Panc1 (cell line): ENCODE data around the gene NDUFS7.

Experiments
- CTCF ChIP-seq: fragments of 450-650 bp; IDR thresholded peaks from 2 replicates; pipeline ENCODE4 v1.5.1; 2017; ENCODE audit warnings: mild to moderate bottlenecking
- POLR2AphosphoS5 ChIP-seq: IDR thresholded peaks from 2 replicates; pipeline ENCODE4 v1.6.1; 2012; ENCODE audit warnings: mild to moderate bottlenecking, low read depth, low read length, moderate library complexity
- REST ChIP-seq, 2 experiments: IDR thresholded peaks; 2 replicates each; pipeline ENCODE4 v1.6.1; 2011 to 2012; ENCODE audit warnings: low read depth in 2 of 2, control low read depth in 1 of 2, low read length in 1 of 2, mild to moderate bottlenecking in 1 of 2, moderate library complexity in 1 of 2; ENCODE audit not compliant: insufficient read depth in 1 of 2
- SIN3A ChIP-seq: IDR thresholded peaks from 2 replicates; pipeline ENCODE4 v1.6.1; 2012; ENCODE audit warnings: low read depth, mild to moderate bottlenecking, low read length, moderate library complexity, borderline replicate concordance; ENCODE audit not compliant: insufficient read depth
- TCF7L2 ChIP-seq: IDR thresholded peaks from 2 replicates; pipeline ENCODE4 v1.6.1; 2011; ENCODE audit warnings: mild to moderate bottlenecking, low read depth, low read length, inconsistent platforms

GRCh38 chr19:1425902-1426301 lies 42.2 kb downstream of the NDUFS7 start:
- no peak for TF ChIP-seq CTCF
- TF ChIP-seq POLR2AphosphoS5: no peak
- TF ChIP-seq REST (IDR thresholded peaks at IDR 0.05; ENCODE audit: insufficient read depth in 1 of 2, low read depth in 2 of 2, low read length in 1 of 2): no peak
- no peak for TF ChIP-seq TCF7L2
- TF ChIP-seq SIN3A: no peak
